Measurements from ENCODE around the gene CCDC15.

Gene CCDC15

DNA sequence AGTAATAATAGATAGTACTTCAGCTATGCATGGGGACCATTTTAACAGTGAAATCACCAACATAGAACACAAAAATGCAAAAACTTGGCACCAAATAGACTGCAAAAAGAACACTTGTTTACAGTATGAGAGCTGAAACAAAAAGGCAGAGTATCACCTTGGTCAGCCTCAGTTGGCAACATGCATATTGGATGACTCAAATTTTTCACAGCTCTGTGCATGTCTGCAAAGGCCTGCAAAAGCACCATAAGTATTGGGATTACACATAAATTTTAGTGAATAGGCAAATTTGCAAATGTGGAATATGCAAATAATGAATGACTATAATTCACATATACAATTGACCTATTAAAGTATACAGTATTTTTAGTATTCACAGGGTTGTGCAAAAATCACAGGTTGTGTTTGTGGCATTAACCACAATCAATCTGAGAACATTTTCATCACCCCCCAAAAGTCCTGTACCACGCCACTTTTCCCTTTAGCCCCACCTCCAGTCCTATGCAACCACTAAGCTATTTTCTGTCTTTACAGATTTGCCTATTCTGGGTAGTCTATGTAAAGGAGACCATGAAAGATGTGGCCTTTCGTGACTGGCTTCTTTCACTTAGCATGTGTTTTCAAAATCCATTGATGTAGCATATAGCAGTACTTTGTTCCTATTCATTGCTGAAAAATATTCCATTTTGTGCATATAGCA lies 47.2 kb downstream of the CCDC15 start:
- Histone ChIP-seq H3K36me3 (no peaks in the 10 kb centered on the region), H3K4me3 (ENCODE audit: low read depth, low read length) (no peak overlapping the region), H3K4me1 (no peaks in the 10 kb centered on the region), H3K9me3 (no peaks in the 10 kb centered on the region), H3K27me3 (no peaks in the 10 kb centered on the region)
- TF ChIP-seq, protein P1, sequence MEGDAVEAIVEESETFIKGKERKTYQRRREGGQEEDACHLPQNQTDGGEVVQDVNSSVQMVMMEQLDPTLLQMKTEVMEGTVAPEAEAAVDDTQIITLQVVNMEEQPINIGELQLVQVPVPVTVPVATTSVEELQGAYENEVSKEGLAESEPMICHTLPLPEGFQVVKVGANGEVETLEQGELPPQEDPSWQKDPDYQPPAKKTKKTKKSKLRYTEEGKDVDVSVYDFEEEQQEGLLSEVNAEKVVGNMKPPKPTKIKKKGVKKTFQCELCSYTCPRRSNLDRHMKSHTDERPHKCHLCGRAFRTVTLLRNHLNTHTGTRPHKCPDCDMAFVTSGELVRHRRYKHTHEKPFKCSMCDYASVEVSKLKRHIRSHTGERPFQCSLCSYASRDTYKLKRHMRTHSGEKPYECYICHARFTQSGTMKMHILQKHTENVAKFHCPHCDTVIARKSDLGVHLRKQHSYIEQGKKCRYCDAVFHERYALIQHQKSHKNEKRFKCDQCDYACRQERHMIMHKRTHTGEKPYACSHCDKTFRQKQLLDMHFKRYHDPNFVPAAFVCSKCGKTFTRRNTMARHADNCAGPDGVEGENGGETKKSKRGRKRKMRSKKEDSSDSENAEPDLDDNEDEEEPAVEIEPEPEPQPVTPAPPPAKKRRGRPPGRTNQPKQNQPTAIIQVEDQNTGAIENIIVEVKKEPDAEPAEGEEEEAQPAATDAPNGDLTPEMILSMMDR (IDR thresholded peaks at IDR 0.05; ENCODE audit: low read depth, low read length): no peak
- no peak for DNase-seq

DNA sequence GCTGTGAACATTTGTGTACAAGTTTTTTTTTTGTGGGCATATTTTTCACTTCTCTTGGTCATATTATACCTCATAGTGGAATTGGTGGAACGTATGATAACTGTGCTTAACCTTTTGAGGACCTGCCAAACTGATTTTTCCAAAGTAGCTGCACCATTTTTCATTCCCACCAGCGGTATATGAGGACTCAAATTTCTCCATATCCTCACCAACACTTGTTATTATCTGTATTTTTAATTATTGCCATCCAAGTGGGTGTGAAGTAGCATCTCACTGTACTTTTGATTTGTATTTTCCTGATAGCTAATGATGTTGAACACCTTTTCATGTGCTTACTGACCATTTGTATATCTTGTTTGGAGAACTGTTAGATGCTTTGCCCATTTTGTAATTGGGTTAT lies 47.8 kb downstream of the CCDC15 start:
- DNase-seq: no peak
- TF ChIP-seq, protein P1 (IDR thresholded peaks at IDR 0.05; ENCODE audit: low read depth, low read length): no peak
- no peaks in the 10 kb centered on the region for H3K27me3 ChIP-seq
- H3K9me3 ChIP-seq: no peaks in the 10 kb centered on the region
- H3K4me3 ChIP-seq (ENCODE audit: low read depth, low read length): no peak overlapping the region
- no peaks in the 10 kb centered on the region for H3K4me1 ChIP-seq
- H3K36me3 ChIP-seq: no peaks in the 10 kb centered on the region

DNA sequence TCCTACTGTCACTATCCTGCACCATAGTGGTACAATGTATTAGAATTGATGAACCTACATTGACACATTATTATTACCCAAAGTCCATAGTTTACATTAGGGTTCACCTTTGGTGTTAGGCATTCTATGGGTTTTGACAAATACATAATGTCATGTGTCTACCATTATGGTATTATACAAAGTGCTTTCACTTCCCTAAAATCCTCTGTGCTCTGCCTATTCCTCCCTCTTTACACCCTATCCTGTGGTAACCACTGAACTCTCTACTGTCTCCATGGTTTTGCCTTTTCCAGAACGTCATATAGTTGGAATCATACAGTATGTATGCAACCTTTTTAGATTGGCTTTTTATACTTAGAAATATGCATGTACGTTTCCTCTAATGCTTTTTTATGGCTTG lies 51.5 kb downstream of the CCDC15 start:
- H3K4me1 ChIP-seq: no peaks in the 10 kb centered on the region
- no peaks in the 10 kb centered on the region for H3K9me3 ChIP-seq
- no peak overlapping the region for H3K4me3 ChIP-seq (ENCODE audit: low read depth, low read length)
- no peaks in the 10 kb centered on the region for H3K27me3 ChIP-seq
- no peak for DNase-seq
- TF ChIP-seq, protein P1 (IDR thresholded peaks at IDR 0.05; ENCODE audit: low read depth, low read length): no peak
- no peaks in the 10 kb centered on the region for H3K36me3 ChIP-seq

DNA sequence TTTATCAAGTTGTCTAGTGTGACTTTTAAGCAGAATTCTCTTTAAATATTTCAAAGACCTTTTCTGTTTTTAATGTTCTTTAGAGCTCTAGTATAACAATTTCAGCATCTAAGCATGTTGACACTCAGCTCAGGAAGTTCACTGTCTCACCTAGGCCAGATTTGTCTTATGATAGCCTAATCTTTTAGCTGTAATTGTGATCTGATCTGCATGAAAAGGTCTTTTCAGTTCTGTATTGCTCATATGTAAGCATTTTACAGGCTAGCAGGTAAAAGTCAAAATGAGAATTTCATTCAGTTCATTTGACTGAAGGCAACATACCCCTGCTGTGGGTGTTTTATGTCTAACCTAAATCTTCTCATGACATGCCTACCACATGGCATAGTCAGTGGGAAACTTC lies 62.4 kb downstream of the CCDC15 start:
- Histone ChIP-seq H3K9me3 (no peaks in the 10 kb centered on the region), H3K36me3 (no peaks in the 10 kb centered on the region), H3K4me1 (no peaks in the 10 kb centered on the region), H3K27me3 (no peaks in the 10 kb centered on the region), H3K4me3 (ENCODE audit: low read depth, low read length) (no peak overlapping the region)
- TF ChIP-seq, protein P1 (IDR thresholded peaks at IDR 0.05; ENCODE audit: low read depth, low read length): no peak
- no peak for DNase-seq

DNA sequence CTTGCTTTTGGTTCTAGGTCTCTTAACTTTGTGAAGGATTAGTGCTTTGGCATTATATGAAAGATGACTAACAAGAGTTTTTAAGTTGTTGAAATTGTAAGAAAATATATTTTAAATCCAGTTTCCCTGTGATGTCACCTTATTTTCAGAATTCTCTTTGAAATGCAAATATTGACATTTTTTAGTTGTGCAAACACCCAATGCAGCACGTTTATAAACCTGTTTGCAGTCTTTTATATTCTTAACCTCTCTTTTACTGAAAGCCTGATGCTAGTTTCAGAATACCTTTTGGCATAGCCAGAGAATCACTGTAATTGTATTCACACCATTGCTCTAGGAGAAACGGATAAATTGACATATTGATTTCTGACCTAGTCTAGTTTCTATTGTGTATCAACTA lies 66.3 kb downstream of the CCDC15 start:
- Histone ChIP-seq H3K36me3 (no peaks in the 10 kb centered on the region), H3K4me1 (no peaks in the 10 kb centered on the region), H3K9me3 (no peaks in the 10 kb centered on the region), H3K27me3 (no peaks in the 10 kb centered on the region), H3K4me3 (ENCODE audit: low read depth, low read length) (no peak overlapping the region)
- no peak for DNase-seq
- TF ChIP-seq, protein P1 (IDR thresholded peaks at IDR 0.05; ENCODE audit: low read depth, low read length): no peak

DNA sequence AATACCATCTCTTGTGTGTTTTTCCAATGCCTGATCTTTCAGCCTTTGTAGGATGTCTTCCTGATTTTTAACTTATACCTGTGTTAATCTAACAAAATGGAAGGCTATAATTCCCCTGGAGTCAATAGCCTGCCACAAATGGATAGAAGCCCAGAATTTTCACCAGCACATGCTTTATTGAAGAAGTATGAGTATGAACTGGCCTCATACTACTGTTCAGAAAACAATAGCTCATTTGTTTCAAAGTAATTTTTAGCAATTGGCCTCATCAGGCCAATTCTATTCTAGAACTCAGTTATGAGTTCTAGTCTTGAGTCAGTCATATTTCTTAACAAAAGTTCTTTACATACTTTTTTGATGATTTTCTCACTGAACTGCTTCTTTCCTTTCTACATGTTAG lies 68.5 kb downstream of the CCDC15 start:
- Histone ChIP-seq H3K4me3 (ENCODE audit: low read depth, low read length) (no peak overlapping the region), H3K4me1 (no peaks in the 10 kb centered on the region), H3K36me3 (no peaks in the 10 kb centered on the region), H3K9me3 (no peaks in the 10 kb centered on the region), H3K27me3 (no peaks in the 10 kb centered on the region)
- TF ChIP-seq, protein P1 (IDR thresholded peaks at IDR 0.05; ENCODE audit: low read depth, low read length): no peak
- DNase-seq: no peak

Data from BE2C (cell line).